Esophagus muscularis mucosa (tissue), 4 donors: ENCODE results near the gene MRC2.

ENCODE experiments used
- CTCF ChIP-seq, 3 experiments: fragments of 200-600 bp in 2 of 3; fragments of 450-650 bp in 1 of 3; sonication (generic) in 2 of 3; IDR thresholded peaks; one replicate each; pipeline ENCODE4 v1.5.1; 2017 to 2019; ENCODE audit warnings: antibody characterized with exemption in 3 of 3, mild to moderate bottlenecking in 2 of 3, moderate library complexity in 1 of 3
- EP300 ChIP-seq: sonication (generic); formaldehyde crosslinking; IDR thresholded peaks from one replicate; pipeline ENCODE4 v1.6.1; 2017; ENCODE audit warnings: antibody characterized with exemption
- POLR2A ChIP-seq: fragments of 450-650 bp; IDR thresholded peaks from one replicate; pipeline ENCODE4 v1.6.1; 2017; ENCODE audit warnings: antibody characterized with exemption, moderate library complexity, mild to moderate bottlenecking, low read depth
- POLR2AphosphoS5 ChIP-seq, 2 donors: sonication (generic); formaldehyde crosslinking; IDR thresholded peaks; one replicate each; pipeline ENCODE4 v1.6.1; 2017; ENCODE audit warnings: antibody characterized with exemption in 2 of 2

- TF ChIP-seq POLR2A (no peak), CTCF (IDR thresholded peaks at IDR 0.05) (no peak), EP300 (no peak), POLR2AphosphoS5 (IDR thresholded peaks at IDR 0.05) (no peak)
Measured at GRCh38 chr17:62666801-62667591, 39.5 kb downstream of the MRC2 start.
